Fibroblast of lung (primary cell): ENCODE results near the gene CDKAL1.

ENCODE experiments used
- CTCF ChIP-seq, 2 donors: IDR thresholded peaks in 1 of 2; conservative IDR thresholded peaks in 1 of 2; 1 replicate in 1 of 2; 2 replicates in 1 of 2; pipeline ENCODE4 v1.5.1; 2011 to 2012; ENCODE audit warnings: low read length in 2 of 2, control low read depth in 1 of 2, inconsistent platforms in 1 of 2, low read depth in 1 of 2, mild to moderate bottlenecking in 1 of 2
- EZH2 ChIP-seq: IDR thresholded peaks from 2 replicates; pipeline ENCODE4 v1.5.1; 2012; ENCODE audit warnings: low read length, control low read depth, mild to moderate bottlenecking; ENCODE audit errors: missing control alignments

- TF ChIP-seq CTCF (conservative IDR thresholded peaks at IDR 0.05 in 1 of 2, IDR thresholded peaks at IDR 0.05 in 1 of 2; ENCODE audit: low read depth in 1 of 2, low read length in 2 of 2) (no peak), EZH2 (no peak)
These were observed 168.8 kb downstream of the CDKAL1 start for GRCh38 chr6:20703049-20703448.
